ENCODE measurements around the gene SPATS2.
A peak's percentile ranks its signal among the peaks of the same experiment; 100 is the strongest.

Gene SPATS2

DNA sequence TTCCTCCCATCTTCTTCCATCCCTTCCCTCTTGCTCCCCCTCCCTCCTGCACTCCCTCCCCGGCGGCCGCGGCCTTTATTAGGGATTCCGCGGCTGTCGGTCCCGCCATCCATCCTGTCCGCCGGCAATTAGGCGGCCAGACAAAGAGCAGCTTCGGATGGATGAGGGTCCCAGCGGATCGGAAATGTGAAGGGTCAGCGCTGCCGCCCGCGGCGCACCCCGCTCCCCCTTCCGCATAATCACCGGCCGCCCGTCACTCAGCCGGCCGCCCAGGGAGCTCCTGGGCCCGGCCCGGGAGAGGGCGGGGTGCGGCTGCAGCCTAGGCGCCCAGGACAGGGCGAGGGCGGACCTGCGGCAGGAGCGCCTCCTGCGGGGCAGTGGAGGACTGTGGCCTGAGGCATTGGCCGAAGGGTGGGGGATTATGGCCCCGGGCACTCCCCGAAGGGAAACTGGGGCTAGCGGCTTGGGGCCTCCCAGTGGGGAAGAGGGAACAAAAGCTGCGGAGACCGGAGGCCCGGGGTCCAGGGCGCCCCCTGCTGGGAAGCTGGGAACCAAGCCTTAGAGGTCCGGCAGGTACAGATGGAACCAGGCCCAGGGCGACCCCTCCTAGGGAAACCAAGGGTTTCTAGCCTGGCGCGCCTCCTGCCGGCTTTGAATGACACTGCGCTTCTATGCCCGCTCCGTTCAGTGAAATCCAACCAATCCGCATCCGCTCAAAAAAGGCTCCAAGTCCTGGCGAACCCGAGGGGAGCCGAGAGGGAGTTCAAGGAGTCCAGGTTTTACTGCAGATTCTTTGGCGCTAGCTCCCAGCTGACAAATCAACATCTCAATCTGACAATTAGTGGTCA is 25.0 kb upstream of the SPATS2 start:
- H3F3A ChIP-seq (ENCODE audit: insufficient read depth) = no peaks in the 10 kb centered on the region; the same call in 1 of the 2 replicates
- no peak overlapping the region for H3K27ac ChIP-seq (ENCODE audit: low read depth, low read length)
- no peaks in the 10 kb centered on the region for H3K79me2 ChIP-seq (ENCODE audit: insufficient read depth, low read length)
- no peak overlapping the region for H3K4me3 ChIP-seq (ENCODE audit: insufficient read depth, low read length, poor library complexity, severe bottlenecking)
- H3K9me3 ChIP-seq (ENCODE audit: insufficient read depth, low read length) = no peaks in the 10 kb centered on the region
- peak overlapping the region; percentile 29 for H3K4me2 ChIP-seq (ENCODE audit: low read depth, low read length, poor library complexity, severe bottlenecking)
- no peak for TF ChIP-seq EZH2phosphoT487 (conservative IDR thresholded peaks at IDR 0.05; ENCODE audit: low read length)
- peak; percentile 97 for TF ChIP-seq CTCF (IDR thresholded peaks at IDR 0.05; ENCODE audit: insufficient read depth, low read length, poor library complexity, severe bottlenecking)
- H3K36me3 ChIP-seq (ENCODE audit: low read length) = no peaks in the 10 kb centered on the region
- no peaks in the 10 kb centered on the region for H3K9me2 ChIP-seq (replicated peaks; ENCODE audit: insufficient read depth, low read length)
- H4K20me1 ChIP-seq (ENCODE audit: low read depth, low read length) = no peaks in the 10 kb centered on the region
- no peak overlapping the region for H3K9ac ChIP-seq (ENCODE audit: low read length)
- H2AFZ ChIP-seq (ENCODE audit: low read depth, low read length, severe bottlenecking) = no peak overlapping the region
- no peaks in the 10 kb centered on the region for H3K27me3 ChIP-seq (ENCODE audit: low read length)

GRCh38 chr12:49342914-49343731 is 24.1 kb upstream of the SPATS2 start:
- Histone ChIP-seq H3F3A (ENCODE audit: insufficient read depth) (no peaks in the 10 kb centered on the region; the same call in 1 of the 2 replicates), H3K79me2 (ENCODE audit: insufficient read depth, low read length) (no peaks in the 10 kb centered on the region), H3K9me2 (replicated peaks; ENCODE audit: insufficient read depth, low read length) (no peaks in the 10 kb centered on the region), H3K36me3 (ENCODE audit: low read length) (no peaks in the 10 kb centered on the region), H3K4me2 (ENCODE audit: low read depth, low read length, poor library complexity, severe bottlenecking) (peak overlapping the region; percentile 29), H4K20me1 (ENCODE audit: low read depth, low read length) (no peaks in the 10 kb centered on the region), H3K27ac (ENCODE audit: low read depth, low read length) (no peak overlapping the region), H3K9ac (ENCODE audit: low read length) (no peak overlapping the region), H2AFZ (ENCODE audit: low read depth, low read length, severe bottlenecking) (no peak overlapping the region), H3K9me3 (ENCODE audit: insufficient read depth, low read length) (no peaks in the 10 kb centered on the region), H3K27me3 (ENCODE audit: low read length) (no peaks in the 10 kb centered on the region), H3K4me3 (ENCODE audit: insufficient read depth, low read length, poor library complexity, severe bottlenecking) (no peak overlapping the region)
- TF ChIP-seq EZH2phosphoT487 (conservative IDR thresholded peaks at IDR 0.05; ENCODE audit: low read length) (no peak), CTCF (IDR thresholded peaks at IDR 0.05; ENCODE audit: insufficient read depth, low read length, poor library complexity, severe bottlenecking) (no peak)

GRCh38 chr12:49344486-49345050 is 22.7 kb upstream of the SPATS2 start:
- no peaks in the 10 kb centered on the region for H3K27me3 ChIP-seq (ENCODE audit: low read length)
- no peak overlapping the region for H3K9ac ChIP-seq (ENCODE audit: low read length)
- no peaks in the 10 kb centered on the region for H3K79me2 ChIP-seq (ENCODE audit: insufficient read depth, low read length)
- TF ChIP-seq EZH2phosphoT487 (conservative IDR thresholded peaks at IDR 0.05; ENCODE audit: low read length) = no peak
- H3K9me2 ChIP-seq (replicated peaks; ENCODE audit: insufficient read depth, low read length) = no peaks in the 10 kb centered on the region
- H3F3A ChIP-seq (ENCODE audit: insufficient read depth) = no peaks in the 10 kb centered on the region; the same call in 1 of the 2 replicates
- peak overlapping the region; percentile 26 for H3K4me2 ChIP-seq (ENCODE audit: low read depth, low read length, poor library complexity, severe bottlenecking)
- no peak overlapping the region for H3K27ac ChIP-seq (ENCODE audit: low read depth, low read length)
- no peak overlapping the region for H3K4me3 ChIP-seq (ENCODE audit: insufficient read depth, low read length, poor library complexity, severe bottlenecking)
- no peaks in the 10 kb centered on the region for H4K20me1 ChIP-seq (ENCODE audit: low read depth, low read length)
- no peaks in the 10 kb centered on the region for H3K9me3 ChIP-seq (ENCODE audit: insufficient read depth, low read length)
- no peak overlapping the region for H2AFZ ChIP-seq (ENCODE audit: low read depth, low read length, severe bottlenecking)
- H3K36me3 ChIP-seq (ENCODE audit: low read length) = no peaks in the 10 kb centered on the region

Measured in SU-DHL-6 (cell line).